ENCODE results near the gene DNAI1. TPM values are rescaled to one million over a fixed set of nuclear protein-coding genes. Genes with fewer than 3 reads are reported as not detected.

DNAI1 gene
- total RNA-seq, 1 experiment from 2014 or later, result 1.1 TPM

- POLR2A ChIA-PET, result no interaction called here
- CTCF ChIA-PET, result interaction anchor here (0.6 to 2.8 kb wide), 3 partner anchors 26 to 143 kb away, joined by 4 to 47 read pairs (median 5); no protein-coding TSS in a partner anchor
Observed at GRCh38 chr9:34546102-34546833, 87.7 kb downstream of the DNAI1 start.

More at GRCh38 chr9:34546102-34546833, 87.7 kb downstream of the DNAI1 start:
- H3K27me3 ChIP-seq (ENCODE audit: insufficient read depth, low read length), result no peaks in the 10 kb centered on the region
- no peak overlapping the region for H3K4me3 ChIP-seq (replicated peaks in 1 of 2; ENCODE audit: low read depth in 1 of 2, low read length in 2 of 2)
- H3K27ac ChIP-seq (ENCODE audit: low read depth, low read length), result no peak overlapping the region
- H3K36me3 ChIP-seq (ENCODE audit: control insufficient read depth in 1 of 2, insufficient read depth in 2 of 2, low read length in 2 of 2), result no peaks in the 10 kb centered on the region
- no peak overlapping the region for H3K9ac ChIP-seq (ENCODE audit: low read length)
- H3K9me3 ChIP-seq (ENCODE audit: control insufficient read depth in 1 of 2, insufficient read depth in 1 of 2, low read depth in 1 of 2, low read length in 2 of 2), result no peaks in the 10 kb centered on the region
- ATAC-seq, result no peak
- H3K79me2 ChIP-seq (ENCODE audit: insufficient read depth, low read length), result no peaks in the 10 kb centered on the region
- intact Hi-C loops (cut with micrococcal nuclease), result loop anchor here (5.0 kb wide), 1 partner anchor 214 kb away; no protein-coding TSS in a partner anchor
- H4K20me1 ChIP-seq (ENCODE audit: insufficient read depth), result no peaks in the 10 kb centered on the region
- H3K4me1 ChIP-seq (ENCODE audit: control insufficient read depth in 1 of 2, insufficient read depth in 2 of 2, low read length in 2 of 2), result peaks cover 0 to 4% of the 10 kb centered on the region in 2 experiments; a peak in 2 of 4 replicates
- no peak overlapping the region for H3K4me2 ChIP-seq (ENCODE audit: low read length)
- TF ChIP-seq SIN3A (IDR thresholded peaks at IDR 0.05; ENCODE audit: low read depth) (no peak), TCF7L2 (IDR thresholded peaks at IDR 0.05; ENCODE audit: borderline replicate concordance, extremely low read depth, insufficient read depth, insufficient read length) (no peak), ZNF274 (IDR thresholded peaks at IDR 0.05; ENCODE audit: low read depth, low read length) (no peak), CTCF (IDR thresholded peaks at IDR 0.05 in 2 of 3, conservative IDR thresholded peaks at IDR 0.05 in 1 of 3; ENCODE audit: borderline replicate concordance in 1 of 3, insufficient read depth in 1 of 3, low read depth in 2 of 3, low read length in 2 of 3) (no peak), REST (IDR thresholded peaks at IDR 0.05; ENCODE audit: low read depth) (no peak), POLR2AphosphoS5 (IDR thresholded peaks at IDR 0.05; ENCODE audit: low read depth, low read length) (no peak), CBX3 (IDR thresholded peaks at IDR 0.05; ENCODE audit: low read depth) (no peak), YY1 (IDR thresholded peaks at IDR 0.05; ENCODE audit: extremely low read depth, insufficient replicate concordance, low read depth, low read length) (no peak), ELF1 (IDR thresholded peaks at IDR 0.05; ENCODE audit: borderline replicate concordance, low read depth) (no peak), SRF (IDR thresholded peaks at IDR 0.05; ENCODE audit: low read depth) (no peak)
- no TSS peak for BruUV-seq (replicated peaks)
- H2AFZ ChIP-seq (ENCODE audit: low read depth, low read length, poor library complexity, severe bottlenecking), result no peak overlapping the region
- RAD21 ChIA-PET (ENCODE audit: low non-redundant PET in 1 of 2, low total read pairs in 2 of 2, uncharacterized antibody in 2 of 2, unreplicated experiment in 2 of 2), result no interaction called here
- no peak for DNase-seq (ENCODE audit: low read depth, low spot score)
- H3K9me2 ChIP-seq (ENCODE audit: insufficient read depth), result no peaks in the 10 kb centered on the region
